HG02798 (cell line): ENCODE results near the gene ZNF83.
"Not testable (repeated sequence)": the region's sequence is repeated elsewhere in the genome, so short reads cannot be mapped to it uniquely, and the experiment has no call there.

ENCODE experiments used
- ATAC-seq: cut with Tn5 transposase; IDR thresholded peaks from one replicate; pipeline ENCODE4 v1.9.1; 2021; ENCODE audit warnings: mild to moderate bottlenecking; ENCODE audit not compliant: unreplicated experiment, poor library complexity

Gene ZNF83

DNA sequence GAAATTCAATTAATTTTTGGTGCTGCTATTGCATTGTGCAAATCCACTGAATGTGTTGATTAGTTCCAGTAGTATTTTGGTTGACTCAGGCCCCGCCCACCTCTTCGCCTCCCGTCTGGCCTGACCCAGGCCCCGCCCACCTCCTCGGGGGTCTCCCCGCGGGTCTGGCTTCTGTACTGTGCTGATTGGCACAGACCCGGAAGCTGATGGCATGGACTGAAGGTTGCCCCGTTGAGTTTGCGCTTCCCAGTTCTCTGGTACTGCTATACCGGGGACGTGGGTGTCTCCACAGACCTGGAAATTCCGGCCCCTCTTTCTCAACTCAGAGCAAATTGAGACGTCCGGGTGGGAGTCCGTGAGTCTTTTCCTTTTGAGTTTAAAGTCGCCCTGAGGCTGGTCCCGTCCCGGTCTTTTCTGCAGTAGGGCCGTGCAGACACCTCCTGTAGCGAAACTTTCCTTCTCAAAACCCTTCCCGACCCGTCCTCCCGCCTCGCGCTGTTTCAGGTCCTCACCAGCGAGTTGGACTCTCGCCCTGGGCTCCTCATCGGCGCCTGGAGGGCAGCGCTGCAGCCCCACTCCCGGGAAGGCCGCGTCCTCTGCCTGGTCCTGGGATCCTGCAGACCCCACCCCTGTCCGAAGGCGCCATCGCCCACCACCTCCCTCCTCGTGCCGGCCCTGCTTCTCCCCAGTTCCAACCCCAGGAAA, 53.3 kb downstream of the ZNF83 start:
- ATAC-seq = no peak

DNA sequence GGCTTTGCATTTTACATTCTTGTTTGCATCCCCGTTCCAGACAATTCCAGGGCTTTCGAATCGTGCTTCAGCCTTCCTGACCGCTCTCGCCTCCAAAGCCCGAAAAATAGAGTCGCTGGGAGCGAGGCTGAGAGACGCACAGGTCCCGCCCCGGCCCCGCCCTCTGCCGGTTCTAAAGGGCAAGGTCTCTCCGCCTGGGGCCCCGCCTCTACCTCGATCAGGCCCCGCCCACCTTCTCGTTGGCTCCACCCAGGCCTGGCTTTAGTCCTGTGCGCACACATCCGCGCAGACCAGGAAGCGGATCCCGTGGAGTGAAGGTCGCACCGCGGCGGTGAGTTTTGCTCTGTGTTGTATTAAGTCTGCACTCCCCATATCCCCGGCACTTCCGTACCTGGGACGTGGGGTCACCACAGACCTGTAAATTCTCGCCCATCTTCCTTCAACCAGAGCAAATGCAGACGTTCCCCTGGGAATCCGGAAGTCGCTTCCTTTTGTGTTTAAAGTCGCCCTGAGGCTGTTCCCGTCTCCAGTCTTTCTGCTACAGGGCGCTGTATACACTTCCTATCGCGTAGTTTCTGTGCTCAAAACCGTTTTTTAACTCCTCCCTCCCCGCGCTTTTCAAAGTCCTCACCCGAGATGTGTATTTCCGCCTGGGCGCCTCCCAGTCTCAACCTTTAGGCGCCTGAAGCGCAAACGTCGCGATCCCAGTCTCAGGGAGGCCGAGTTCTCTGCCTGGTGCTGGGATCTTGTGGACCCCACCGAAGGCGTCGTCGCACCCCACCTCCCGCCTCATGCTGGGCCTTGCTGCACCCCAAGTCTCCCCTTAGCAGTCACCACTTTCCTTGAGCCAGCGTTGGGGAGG, 67.9 kb downstream of the ZNF83 start, which contains the start of gene ZNF701:
Gene ZNF701, plus strand, starts transcription at position 288 of the 862 bp plus-strand sequence. CDS start 3,861 bp downstream, outside the sequence.
- peak; percentile 98 for ATAC-seq

DNA sequence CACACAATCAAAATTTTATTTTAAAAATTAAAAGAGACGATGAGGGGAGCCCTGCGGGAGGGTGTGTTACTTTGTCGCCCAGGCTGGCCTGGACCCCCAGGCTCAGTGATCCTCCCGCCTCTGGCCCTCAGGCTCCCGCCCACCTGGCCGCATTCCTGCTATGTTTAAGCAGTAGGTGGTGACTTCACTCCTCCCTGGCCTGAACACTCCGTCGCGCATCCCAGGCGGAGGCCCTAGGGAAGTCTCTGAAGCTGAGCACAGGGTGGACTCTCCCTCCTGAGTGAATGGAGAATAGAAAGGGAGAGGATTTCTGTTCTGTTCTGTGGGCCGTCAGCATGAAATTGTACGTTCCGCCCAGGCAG, 68.5 kb downstream of the ZNF83 start:
- not testable (repeated sequence) for ATAC-seq

DNA sequence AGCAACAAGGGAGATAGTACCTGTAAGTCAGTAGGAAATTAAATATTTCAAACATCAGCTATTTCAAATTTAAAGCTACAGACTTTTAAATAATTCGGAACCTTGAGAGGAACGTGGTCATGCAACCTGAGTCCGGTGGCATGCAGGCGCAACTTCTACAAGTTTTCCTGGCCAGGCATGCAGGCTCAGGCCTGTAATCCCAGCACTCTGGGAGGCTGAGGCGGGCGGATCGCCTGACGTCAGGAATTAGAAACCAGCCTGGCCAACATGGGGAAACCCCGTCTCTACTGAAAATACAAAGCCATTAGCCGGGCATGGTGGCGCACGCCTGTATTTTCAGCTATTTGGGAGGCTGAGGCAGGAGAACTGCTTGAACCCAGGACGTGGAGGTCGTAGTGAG, 70.2 kb downstream of the ZNF83 start:
- no peak for ATAC-seq

DNA sequence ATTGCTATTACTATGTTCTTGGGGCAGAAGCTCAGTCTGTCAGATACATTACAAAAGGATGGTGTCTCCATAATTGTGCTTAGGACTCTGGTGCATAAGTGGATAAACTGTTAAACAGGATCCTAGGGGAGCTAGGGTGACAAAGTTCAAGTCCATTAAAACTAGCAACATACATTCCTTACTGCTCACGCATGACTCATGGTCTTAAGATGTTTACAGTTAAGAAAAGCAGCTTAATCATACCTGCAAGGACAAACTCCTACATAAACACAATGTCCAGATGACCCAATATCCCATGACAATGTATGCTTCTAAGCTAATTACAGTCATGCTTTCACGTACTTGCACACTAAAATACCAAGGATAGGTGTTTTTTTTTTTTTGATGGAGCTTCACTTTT, 71.6 kb downstream of the ZNF83 start:
- ATAC-seq = no peak

DNA sequence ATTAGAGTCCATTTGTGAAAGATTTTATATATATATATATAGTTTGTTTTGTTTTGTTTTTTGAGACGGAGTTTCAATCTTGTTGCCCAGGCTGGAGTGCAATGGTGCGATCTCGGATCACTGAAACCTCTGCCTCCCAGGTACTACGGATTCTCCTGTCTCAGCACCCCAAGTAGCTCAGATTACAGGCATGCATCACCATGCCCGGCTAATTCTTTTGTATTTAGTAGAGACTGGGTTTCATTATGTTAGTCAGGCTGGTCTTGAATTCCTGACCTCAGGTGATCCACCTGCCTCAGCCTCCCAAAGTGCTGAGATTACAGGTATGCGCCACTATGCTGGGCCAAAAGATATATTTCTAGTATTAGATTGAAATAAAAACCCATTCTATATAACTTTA, 72.0 kb downstream of the ZNF83 start:
- ATAC-seq = no peak
